IMR-90 (cell line): ENCODE measurements around the gene MYO10. TPM values are rescaled to one million over a fixed set of nuclear protein-coding genes. Genes with fewer than 3 reads are reported as not detected.

Experiments used
- ATAC-seq: fragments of 200-7000 bp; cut with Tn5 transposase; 2 replicates; pipeline ENCODE4 v1.9.1; 2020; ENCODE audit warnings: low read depth, mild to moderate bottlenecking, moderate library complexity
- BruUV-seq: library from RNA; stranded (reverse); fragments of 400-500 nt; replicated peaks from 2 replicates; lab custom pipeline; 2021; lab: Mats Ljungman, UMichigan
- CTCF ChIA-PET: fragments of 300-600 bp; formaldehyde crosslinking; extraction: SDS; loops from one replicate; lab custom pipeline; 2021; ENCODE audit warnings: antibody characterized with exemption; lab: Yijun Ruan, JAX
- POLR2A ChIA-PET: fragments of 300-600 bp; sonication (Branson Sonifier 250); formaldehyde crosslinking; loops from one replicate; lab custom pipeline; 2022; ENCODE audit warnings: antibody characterized with exemption; ENCODE audit not compliant: unreplicated experiment; lab: Charles Lee
- DNase-seq: peaks from one replicate; pipeline ENCODE4 v3.0.0; 2013
- H2AFZ ChIP-seq: replicated peaks from 2 replicates; pipeline ENCODE3; 2013; ENCODE audit warnings: low read length, mild to moderate bottlenecking; ENCODE audit not compliant: poor library complexity
- H2AK5ac ChIP-seq: 2 replicates; pipeline ENCODE4 v1.6.1; 2013; ENCODE audit warnings: low read depth, low read length, inconsistent platforms
- H2AK9ac ChIP-seq: replicated peaks from 2 replicates; pipeline ENCODE3; 2013; ENCODE audit warnings: mild to moderate bottlenecking, low read depth, low read length, moderate library complexity; ENCODE audit not compliant: poor library complexity
- H2BK120ac ChIP-seq: 2 replicates; pipeline ENCODE4 v1.6.1; 2013; ENCODE audit warnings: low read depth, low read length, inconsistent platforms
- H2BK15ac ChIP-seq: 3 replicates; pipeline ENCODE4 v1.6.1; 2013; ENCODE audit warnings: low read depth, low read length, inconsistent platforms
- H2BK20ac ChIP-seq: 2 replicates; pipeline ENCODE4 v1.6.1; 2013; ENCODE audit warnings: low read depth, mild to moderate bottlenecking, inconsistent platforms, low read length, moderate library complexity
- H2BK5ac ChIP-seq: 2 replicates; pipeline ENCODE4 v1.6.1; 2013; ENCODE audit warnings: mild to moderate bottlenecking, low read depth, low read length, inconsistent platforms; ENCODE audit not compliant: poor library complexity, severe bottlenecking
- H3K14ac ChIP-seq: replicated peaks from 2 replicates; pipeline ENCODE4 v1.6.1; 2013; ENCODE audit warnings: low read depth, low read length, inconsistent platforms
- H3K18ac ChIP-seq: 2 replicates; pipeline ENCODE4 v1.6.1; 2013; ENCODE audit warnings: low read depth, low read length, control low read depth
- H3K23ac ChIP-seq: 2 replicates; pipeline ENCODE4 v1.6.1; 2013; ENCODE audit warnings: low read depth, low read length, inconsistent platforms
- H3K27ac ChIP-seq: 2 replicates; pipeline ENCODE4 v1.5.1; 2013; ENCODE audit warnings: mild to moderate bottlenecking, control low read depth, low read length; ENCODE audit not compliant: insufficient read depth
- H3K27me3 ChIP-seq: 2 replicates; pipeline ENCODE4 v1.6.1; 2013; ENCODE audit warnings: low read length; ENCODE audit not compliant: control insufficient read depth, insufficient read depth
- H3K36me3 ChIP-seq: 2 replicates; pipeline ENCODE4 v1.6.1; 2013; ENCODE audit warnings: low read length, mixed read lengths; ENCODE audit not compliant: control insufficient read depth, insufficient read depth
- H3K4ac ChIP-seq: 2 replicates; pipeline ENCODE4 v1.6.1; 2013; ENCODE audit warnings: low read depth, low read length, inconsistent platforms
- H3K4me1 ChIP-seq: 2 replicates; pipeline ENCODE4 v1.6.1; 2013; ENCODE audit warnings: low read length, mixed read lengths; ENCODE audit not compliant: control insufficient read depth, insufficient read depth
- H3K4me2 ChIP-seq: 2 replicates; pipeline ENCODE4 v1.6.1; 2013; ENCODE audit warnings: low read depth, mild to moderate bottlenecking, control low read depth, low read length, moderate library complexity
- H3K4me3 ChIP-seq: 2 replicates; pipeline ENCODE4 v1.5.1; 2013; ENCODE audit warnings: low read depth, mild to moderate bottlenecking, control low read depth, low read length, moderate library complexity; ENCODE audit not compliant: insufficient read depth
- H3K56ac ChIP-seq: 2 replicates; pipeline ENCODE4 v1.6.1; 2013; ENCODE audit warnings: low read length, inconsistent platforms; ENCODE audit not compliant: insufficient read depth; ENCODE audit errors: extremely low read depth
- H3K79me1 ChIP-seq, 2 experiments: 2 replicates each; pipeline ENCODE4 v1.6.1; 2013; ENCODE audit warnings: low read length in 2 of 2, inconsistent platforms in 1 of 2, low read depth in 1 of 2
- H3K9ac ChIP-seq: 2 replicates; pipeline ENCODE4 v1.6.1; 2013; ENCODE audit warnings: low read depth, low read length, control low read depth
- H3K9me1 ChIP-seq: 2 replicates; pipeline ENCODE4 v1.6.1; 2013; ENCODE audit warnings: low read length, inconsistent platforms; ENCODE audit not compliant: insufficient read depth
- H3K9me3 ChIP-seq: 2 replicates; pipeline ENCODE4 v1.6.1; 2013; ENCODE audit warnings: low read length; ENCODE audit not compliant: control insufficient read depth, insufficient read depth
- H4K20me1 ChIP-seq: 2 replicates; pipeline ENCODE4 v1.6.1; 2013; ENCODE audit warnings: low read length, inconsistent platforms; ENCODE audit not compliant: insufficient read depth
- H4K5ac ChIP-seq: 2 replicates; pipeline ENCODE4 v1.6.1; 2013; ENCODE audit warnings: mild to moderate bottlenecking, low read depth, low read length, control low read depth
- H4K8ac ChIP-seq, 2 experiments: 2 replicates each; pipeline ENCODE4 v1.6.1; 2013; ENCODE audit warnings: low read depth in 2 of 2, low read length in 2 of 2, control low read depth in 1 of 2, inconsistent platforms in 1 of 2
- H4K91ac ChIP-seq: 2 replicates; pipeline ENCODE4 v1.6.1; 2013; ENCODE audit warnings: low read depth, low read length, inconsistent platforms; ENCODE audit not compliant: insufficient read depth
- CEBPB ChIP-seq: IDR thresholded peaks from 2 replicates; pipeline ENCODE4 v1.6.1; 2012; ENCODE audit warnings: low read depth, low read length, improper control_type of control experiment
- CHD1 ChIP-seq: IDR thresholded peaks from 2 replicates; pipeline ENCODE4 v1.6.1; 2012; ENCODE audit warnings: low read depth, low read length, improper control_type of control experiment
- MAFK ChIP-seq: IDR thresholded peaks from 2 replicates; pipeline ENCODE4 v1.6.1; 2012; ENCODE audit warnings: low read depth, low read length, improper control_type of control experiment
- MAZ ChIP-seq: IDR thresholded peaks from 2 replicates; pipeline ENCODE4 v1.6.1; 2012; ENCODE audit warnings: low read depth, mild to moderate bottlenecking, low read length, improper control_type of control experiment, moderate library complexity, borderline replicate concordance
- RAD21 ChIP-seq: IDR thresholded peaks from 2 replicates; pipeline ENCODE4 v1.6.1; 2012; ENCODE audit warnings: low read length, improper control_type of control experiment
- RFX5 ChIP-seq: IDR thresholded peaks from 2 replicates; pipeline ENCODE4 v1.8.0; 2012; ENCODE audit warnings: low read depth, mild to moderate bottlenecking, low read length, moderate library complexity
- SMC3 ChIP-seq: fragments of 150-350 bp; IDR thresholded peaks from 2 replicates; pipeline ENCODE4 v1.6.1; 2016; ENCODE audit warnings: low read depth, mild to moderate bottlenecking, antibody characterized with exemption, low read length, moderate library complexity
- WGBS, 2 experiments: methylation state at CpG; one replicate each; pipeline versions ENCODE4 v1.1.5 to v1.1.7; 2013; ENCODE audit warnings: missing lambda C conversion rate in 2 of 2; ENCODE audit not compliant: insufficient read length in 1 of 2; ENCODE audit errors: extremely low coverage in 2 of 2; 5-methylcytosine and 5-hydroxymethylcytosine counted together
- dilution Hi-C: fragments of 300-500 bp; cut with HindIII; formaldehyde crosslinking; loops from one replicate; pipeline ENCODE4 v1.14.3; 2018; ENCODE audit warnings: low sequenced_read_pairs; ENCODE audit not compliant: unreplicated experiment
- in situ Hi-C: fragments of 300-500 bp; cut with MboI; formaldehyde crosslinking; loops from 3 replicates; pipeline ENCODE4 v1.14.3; 2019; ENCODE audit warnings: low sequenced_read_pairs, inconsistent platforms, mixed read lengths
- intact Hi-C: fragments of 100-400 bp; cut with micrococcal nuclease; formaldehyde crosslinking; loops from 2 replicates; pipeline ENCODE4 v1.10.0; 2022
- polyA plus RNA-seq, 3 experiments: library from polyadenylated mRNA; depleted of rRNA; stranded (reverse); fragments of >200 nt; gene quantifications; 2 replicates each; pipeline ENCODE4 v1.2.3, GENCODE V29; 2012; ENCODE audit warnings: low replicate concordance in 1 of 3
- total RNA-seq: library from RNA; depleted of rRNA; stranded (reverse); fragments of >200 nt; gene quantifications from 2 replicates; pipeline ENCODE4 v1.2.3, GENCODE V29; 2012
- TF ChIP-seq, protein P1 (sequence below): fragments of 150-350 bp; IDR thresholded peaks from 2 replicates; pipeline ENCODE4 v1.6.1; 2016; ENCODE audit warnings: low read depth, mild to moderate bottlenecking, low read length, moderate library complexity, borderline replicate concordance
- TF ChIP-seq, protein P2 (sequence below): conservative IDR thresholded peaks from 2 replicates; pipeline ENCODE4 v1.5.1; 2012; ENCODE audit warnings: mild to moderate bottlenecking, low read depth, low read length, improper control_type of control experiment

The MYO10 gene
- total and polyA plus RNA-seq, 2 of the 4 experiments (the other 2 are of a cell fraction), result 39.9 to 115 TPM

DNA sequence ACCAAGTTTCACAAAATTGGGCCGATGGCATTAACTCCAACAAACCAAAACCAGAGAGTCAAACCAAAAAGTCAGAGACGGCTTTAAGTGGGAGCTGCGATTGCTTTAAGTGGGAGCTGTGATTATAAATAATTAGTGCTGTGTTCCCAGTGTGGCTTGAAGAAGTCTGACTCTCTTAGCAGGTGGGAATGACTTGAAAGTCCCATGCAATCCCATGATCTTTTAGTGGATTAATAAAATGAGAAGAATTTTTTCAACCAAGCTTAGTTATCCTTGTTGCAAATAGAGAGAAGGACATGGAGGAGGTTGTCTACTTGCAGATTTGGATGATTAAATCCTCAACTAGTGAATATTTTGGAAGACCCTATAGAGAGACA is 68.5 kb downstream of the MYO10 start:
- peak overlapping the region; percentile 55 for H2BK5ac ChIP-seq
- peak overlapping the region; percentile 46; the same call in 1 of the 2 replicates for H3K4ac ChIP-seq
- no TSS peak for BruUV-seq
- no peak overlapping the region for H2BK15ac ChIP-seq
- H3K27ac ChIP-seq, result peak overlapping the region; percentile 43; the same call in 1 of the 2 replicates
- peaks cover 98% of the 10 kb centered on the region for H4K20me1 ChIP-seq
- no peak overlapping the region for H4K5ac ChIP-seq
- dilution Hi-C loops, result no loop called here
- H3K56ac ChIP-seq, result no peak overlapping the region
- CTCF ChIA-PET, result no interaction called here
- no peak overlapping the region for H3K4me2 ChIP-seq
- H3K79me1 ChIP-seq, result peaks cover 14 to 82% of the 10 kb centered on the region in 2 experiments; a peak in 3 of 4 replicates
- H3K9me1 ChIP-seq, result peaks cover 34% of the 10 kb centered on the region
- no peak overlapping the region for H2BK20ac ChIP-seq
- in situ Hi-C loops, result no loop called here
- no peak overlapping the region for H3K9ac ChIP-seq
- ATAC-seq (no peak), DNase-seq (no peak)
- H2AK5ac ChIP-seq, result no peak overlapping the region
- H3K23ac ChIP-seq, result no peak overlapping the region
- H3K14ac ChIP-seq, result peak overlapping the region; percentile 14; the same call in 1 of the 2 replicates
- no peaks in the 10 kb centered on the region for H3K27me3 ChIP-seq
- POLR2A ChIA-PET, result no interaction called here
- H4K91ac ChIP-seq, result no peak overlapping the region
- no peak overlapping the region for H2AFZ ChIP-seq
- intact Hi-C loops, result no loop called here
- TF ChIP-seq RFX5 (no peak), CHD1 (no peak), MAZ (no peak), RAD21 (no peak), MAFK (no peak), SMC3 (no peak), CEBPB (no peak)
- TF ChIP-seq, protein P1, sequence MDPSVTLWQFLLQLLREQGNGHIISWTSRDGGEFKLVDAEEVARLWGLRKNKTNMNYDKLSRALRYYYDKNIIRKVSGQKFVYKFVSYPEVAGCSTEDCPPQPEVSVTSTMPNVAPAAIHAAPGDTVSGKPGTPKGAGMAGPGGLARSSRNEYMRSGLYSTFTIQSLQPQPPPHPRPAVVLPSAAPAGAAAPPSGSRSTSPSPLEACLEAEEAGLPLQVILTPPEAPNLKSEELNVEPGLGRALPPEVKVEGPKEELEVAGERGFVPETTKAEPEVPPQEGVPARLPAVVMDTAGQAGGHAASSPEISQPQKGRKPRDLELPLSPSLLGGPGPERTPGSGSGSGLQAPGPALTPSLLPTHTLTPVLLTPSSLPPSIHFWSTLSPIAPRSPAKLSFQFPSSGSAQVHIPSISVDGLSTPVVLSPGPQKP, result no peak
- TF ChIP-seq, protein P2, sequence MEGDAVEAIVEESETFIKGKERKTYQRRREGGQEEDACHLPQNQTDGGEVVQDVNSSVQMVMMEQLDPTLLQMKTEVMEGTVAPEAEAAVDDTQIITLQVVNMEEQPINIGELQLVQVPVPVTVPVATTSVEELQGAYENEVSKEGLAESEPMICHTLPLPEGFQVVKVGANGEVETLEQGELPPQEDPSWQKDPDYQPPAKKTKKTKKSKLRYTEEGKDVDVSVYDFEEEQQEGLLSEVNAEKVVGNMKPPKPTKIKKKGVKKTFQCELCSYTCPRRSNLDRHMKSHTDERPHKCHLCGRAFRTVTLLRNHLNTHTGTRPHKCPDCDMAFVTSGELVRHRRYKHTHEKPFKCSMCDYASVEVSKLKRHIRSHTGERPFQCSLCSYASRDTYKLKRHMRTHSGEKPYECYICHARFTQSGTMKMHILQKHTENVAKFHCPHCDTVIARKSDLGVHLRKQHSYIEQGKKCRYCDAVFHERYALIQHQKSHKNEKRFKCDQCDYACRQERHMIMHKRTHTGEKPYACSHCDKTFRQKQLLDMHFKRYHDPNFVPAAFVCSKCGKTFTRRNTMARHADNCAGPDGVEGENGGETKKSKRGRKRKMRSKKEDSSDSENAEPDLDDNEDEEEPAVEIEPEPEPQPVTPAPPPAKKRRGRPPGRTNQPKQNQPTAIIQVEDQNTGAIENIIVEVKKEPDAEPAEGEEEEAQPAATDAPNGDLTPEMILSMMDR, result no peak
- H2AK9ac ChIP-seq, result no peak overlapping the region
- H3K18ac ChIP-seq, result peak overlapping the region; percentile 31; the same call in 1 of the 2 replicates
- H4K8ac ChIP-seq, result no peak overlapping the region; a peak in 1 of 4 replicates
- H3K9me3 ChIP-seq, result no peaks in the 10 kb centered on the region
- peaks cover 12% of the 10 kb centered on the region for H3K36me3 ChIP-seq
- H2BK120ac ChIP-seq, result no peak overlapping the region
- WGBS, 2 experiments, result no CpG with 5 or more reads among the region's 3 CpGs
- peaks cover 42% of the 10 kb centered on the region for H3K4me1 ChIP-seq
- H3K4me3 ChIP-seq, result no peak overlapping the region
